SIG-M5 (cell line): Measurements from ENCODE around the gene FRS3.
"Not testable (repeated sequence)": the region's sequence is repeated elsewhere in the genome, so short reads cannot be mapped to it uniquely, and the experiment has no call there.

Experiments
- DNase-seq: peaks from one replicate; lab custom pipeline; 2025; lab: John Stamatoyannopoulos, UW

Gene FRS3

GRCh38 chr6:41768545-41769308 lies 11.0 kb downstream of the FRS3 start:
- no peak for DNase-seq

- DNase-seq, result no peak
Observed at GRCh38 chr6:41767112-41767833, 12.4 kb downstream of the FRS3 start.

- not testable (repeated sequence) for DNase-seq
Observed at GRCh38 chr6:41766043-41766664, 13.5 kb downstream of the FRS3 start.

GRCh38 chr6:41763470-41763869 lies 16.2 kb downstream of the FRS3 start:
- no peak for DNase-seq

GRCh38 chr6:41759905-41760579 lies 19.7 kb downstream of the FRS3 start:
- no peak for DNase-seq

- DNase-seq, result no peak
Observed at GRCh38 chr6:41759106-41759904, 20.4 kb downstream of the FRS3 start.

GRCh38 chr6:41758641-41759035 lies 21.1 kb downstream of the FRS3 start:
- no peak for DNase-seq

- DNase-seq, result no peak
Observed at GRCh38 chr6:41757931-41758640, 21.6 kb downstream of the FRS3 start.

- no peak for DNase-seq
Observed at GRCh38 chr6:41757271-41757670, 22.4 kb downstream of the FRS3 start.

- DNase-seq, result no peak
Observed at GRCh38 chr6:41756354-41756753, 23.3 kb downstream of the FRS3 start.

- DNase-seq, result no peak
Observed at GRCh38 chr6:41755895-41756294, 23.8 kb downstream of the FRS3 start.

- DNase-seq, result no peak
Observed at GRCh38 chr6:41750374-41750773, 29.3 kb downstream of the FRS3 start.

GRCh38 chr6:41748542-41748941 lies 31.2 kb downstream of the FRS3 start:
- DNase-seq, result no peak

- DNase-seq, result no peak
Observed at GRCh38 chr6:41748102-41748477, 31.6 kb downstream of the FRS3 start.

- no peak for DNase-seq
Observed at GRCh38 chr6:41747256-41748101, 32.2 kb downstream of the FRS3 start, which contains the start of gene PGC. TSS of gene PGC (minus strand) at chr6:41747397. CDS start at chr6:41747334, 63 bp downstream.

- DNase-seq, result no peak
Observed at GRCh38 chr6:41746107-41746506, 33.6 kb downstream of the FRS3 start.

- no peak for DNase-seq
Observed at GRCh38 chr6:41744236-41744787, 35.4 kb downstream of the FRS3 start.

- no peak for DNase-seq
Observed at GRCh38 chr6:41743406-41744235, 36.1 kb downstream of the FRS3 start.
